ENCODE results near the gene AARS1.
A peak's percentile ranks its signal among the peaks of the same experiment; 100 is the strongest.
"Not testable (repeated sequence)": the region's sequence is repeated elsewhere in the genome, so short reads cannot be mapped to it uniquely, and the experiment has no call there.

AARS1 gene

DNA sequence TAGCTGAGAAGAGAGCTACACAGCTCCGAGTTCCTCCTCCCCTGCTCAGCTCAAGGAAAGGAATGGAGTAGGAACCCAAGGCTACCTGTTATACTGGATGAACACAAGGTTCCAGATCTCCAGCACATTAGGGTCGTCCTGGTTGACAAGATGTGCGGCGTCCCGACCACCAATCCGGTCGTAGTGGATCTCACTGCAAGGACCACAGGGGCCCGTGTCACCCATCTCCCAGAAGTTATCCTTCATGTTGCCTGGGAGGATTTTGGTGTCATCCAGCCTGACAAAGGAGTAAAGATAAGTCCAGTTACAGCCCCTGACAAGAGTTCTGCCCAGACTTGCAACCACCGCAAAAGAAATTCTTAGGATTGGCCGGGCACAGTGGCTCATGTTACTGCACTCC is 17.6 kb downstream of the AARS1 start:
- no peak for DNase-seq (ENCODE audit: low read depth in 2 of 2)

DNA sequence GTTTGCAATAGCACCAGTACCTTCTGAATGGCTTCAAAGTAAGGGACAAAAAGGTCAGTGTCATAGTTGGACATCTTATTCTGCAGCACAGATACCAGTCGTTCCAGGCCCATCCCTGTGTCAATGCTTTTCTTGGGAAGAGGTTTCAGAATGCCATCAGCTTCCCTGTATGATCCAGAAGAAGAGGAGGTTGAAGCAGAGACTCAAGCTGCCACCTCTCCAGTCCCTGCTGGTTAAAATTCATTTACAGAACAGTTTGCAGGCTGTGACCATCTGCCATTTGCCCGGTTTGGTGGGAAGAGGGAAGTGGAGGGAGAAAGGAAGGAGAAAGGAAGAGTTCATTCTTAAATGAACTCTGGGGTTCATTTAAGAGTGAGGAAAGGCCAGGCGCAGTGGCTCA is 19.1 kb downstream of the AARS1 start:
- DNase-seq (ENCODE audit: low read depth in 2 of 2) = no peak

DNA sequence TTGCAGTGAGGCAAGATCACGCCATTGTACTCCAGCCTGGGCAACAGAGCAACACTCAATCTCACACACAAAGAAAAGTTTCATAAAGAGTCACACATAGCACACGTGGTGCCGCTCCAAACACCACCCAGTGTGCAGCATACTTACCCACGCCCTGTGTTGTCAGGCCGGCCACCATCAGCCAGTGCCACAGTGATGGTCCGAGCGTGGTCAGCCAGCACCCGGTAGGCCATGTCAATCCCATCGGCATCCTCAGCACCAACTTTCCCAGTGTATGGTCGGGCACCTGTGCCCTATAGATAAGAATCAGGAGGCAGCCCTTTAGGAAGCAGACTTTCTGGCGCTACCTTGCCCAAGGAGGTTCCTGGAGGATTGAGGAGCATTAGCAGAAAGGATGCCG is 19.8 kb downstream of the AARS1 start:
- no peak for DNase-seq (ENCODE audit: low read depth in 2 of 2)

DNA sequence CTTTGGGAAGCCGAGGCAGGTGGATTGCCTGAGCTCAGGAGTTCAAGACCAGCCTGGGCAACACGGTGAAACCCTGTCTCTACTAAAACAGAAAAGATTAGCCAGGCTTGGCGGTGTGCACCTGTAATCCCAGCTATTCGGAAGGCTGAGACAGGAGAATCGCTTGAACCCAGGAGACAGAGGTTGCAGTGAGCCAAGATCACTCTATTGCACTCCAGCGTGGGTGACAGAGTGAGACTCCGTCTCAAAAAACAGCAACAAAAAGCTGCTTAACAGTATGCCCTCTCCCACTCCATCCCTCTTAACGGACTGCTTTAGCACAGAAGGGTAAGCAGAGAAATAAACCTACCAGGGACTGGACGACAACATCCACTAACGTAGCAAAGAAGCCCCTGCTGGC is 21.4 kb downstream of the AARS1 start:
- DNase-seq (ENCODE audit: low read depth in 2 of 2) = not testable (repeated sequence)

DNA sequence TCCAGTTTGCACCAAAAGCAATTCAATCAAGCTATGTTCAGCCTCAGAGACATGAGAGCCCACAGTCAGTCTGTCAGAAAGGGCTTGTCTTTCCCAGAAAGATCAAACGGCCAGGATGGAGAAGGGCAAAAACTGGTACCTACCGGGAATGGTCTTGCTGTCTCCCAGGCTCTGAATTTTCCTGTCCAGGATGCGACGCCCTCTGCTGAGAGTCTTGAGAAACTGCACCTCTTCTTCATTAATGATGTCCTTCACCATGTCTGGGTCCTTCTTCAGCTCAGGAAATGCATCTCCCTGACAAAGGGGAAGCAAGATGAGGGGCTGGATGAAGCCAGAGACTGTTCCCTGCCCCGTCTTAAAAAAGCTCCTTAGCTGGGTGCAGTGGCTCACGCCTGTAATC is 21.8 kb downstream of the AARS1 start:
- DNase-seq (ENCODE audit: low read depth in 2 of 2) = no peak

DNA sequence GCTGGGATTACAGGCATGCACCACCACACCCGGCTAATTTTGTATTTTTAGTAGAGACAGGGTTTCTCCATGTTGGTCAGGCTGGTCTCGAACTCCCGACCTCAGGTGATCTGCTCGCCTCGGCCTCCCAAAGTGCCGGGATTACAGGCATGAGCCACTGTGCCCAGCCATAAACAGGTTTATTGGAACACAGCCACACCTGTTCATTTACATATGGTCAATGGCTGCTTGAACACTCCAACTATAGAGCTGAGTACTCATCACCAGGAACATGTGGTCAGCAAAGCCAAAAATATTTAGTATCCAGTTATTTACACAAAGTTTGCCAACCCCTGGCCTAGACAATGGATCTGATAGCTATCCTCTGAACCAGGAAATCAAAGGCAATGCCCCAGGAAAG is 29.4 kb downstream of the AARS1 start:
- not testable (repeated sequence) for DNase-seq (ENCODE audit: low read depth in 2 of 2)

DNA sequence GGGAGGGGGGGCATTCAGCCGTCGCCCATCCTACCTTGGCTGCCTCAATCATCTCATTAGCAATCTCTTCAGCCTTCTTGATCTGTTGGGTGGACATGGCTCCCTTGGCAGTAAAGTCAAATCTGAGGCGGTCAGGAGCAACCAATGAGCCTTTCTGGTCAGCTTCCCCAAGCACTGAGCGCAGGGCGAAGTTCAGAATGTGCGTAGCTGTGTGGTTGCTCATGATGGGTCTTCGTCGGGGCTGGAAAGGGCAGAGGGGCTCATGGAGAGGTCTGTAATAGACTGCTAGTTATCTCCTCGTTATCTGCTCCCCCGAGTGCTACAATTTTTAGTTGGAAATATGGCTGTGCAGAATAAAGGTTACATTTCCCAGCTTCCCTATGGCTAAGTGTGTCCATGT is 30.4 kb downstream of the AARS1 start:
- DNase-seq (ENCODE audit: low read depth in 2 of 2) = no peak

DNA sequence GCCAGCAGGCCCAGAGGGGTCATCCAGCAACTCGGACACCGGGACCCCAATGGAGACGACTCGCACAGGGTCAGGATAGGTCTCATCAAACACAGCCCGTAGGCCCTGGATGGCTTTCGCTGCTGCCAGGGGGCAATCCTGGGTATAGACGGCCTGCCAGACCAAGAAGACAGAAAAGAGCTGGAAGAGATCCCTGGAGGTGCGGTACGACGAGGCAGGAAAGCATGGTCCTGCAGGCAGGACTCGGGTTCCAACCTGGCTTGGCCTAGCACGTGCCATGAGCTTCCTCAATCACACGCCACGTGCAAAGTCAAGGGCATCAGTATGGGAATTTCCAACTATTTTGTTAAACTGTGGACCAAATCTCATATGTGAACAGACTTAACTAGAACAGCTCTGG is 31.2 kb downstream of the AARS1 start:
- DNase-seq (ENCODE audit: low read depth in 2 of 2) = no peak

DNA sequence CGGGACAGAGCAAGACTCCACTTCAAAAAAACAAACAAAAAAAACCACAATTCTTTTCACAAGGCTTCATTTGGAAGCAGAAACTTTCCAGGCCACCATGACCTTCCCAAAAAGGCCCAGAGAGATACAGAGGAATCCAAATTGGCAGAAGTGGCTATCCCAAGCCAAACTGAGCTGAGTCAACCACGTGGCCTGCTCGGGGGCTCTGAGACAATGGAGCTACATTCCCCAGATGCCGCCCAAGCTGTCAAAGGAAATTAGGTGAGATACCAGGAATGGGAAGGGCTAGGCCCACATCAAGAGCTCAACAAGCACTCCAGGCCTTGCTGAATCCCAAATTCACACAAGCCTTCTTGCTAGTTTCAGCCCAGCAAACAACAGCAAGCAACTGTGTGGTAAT is 31.9 kb downstream of the AARS1 start:
- no peak for DNase-seq (ENCODE audit: low read depth in 2 of 2)

DNA sequence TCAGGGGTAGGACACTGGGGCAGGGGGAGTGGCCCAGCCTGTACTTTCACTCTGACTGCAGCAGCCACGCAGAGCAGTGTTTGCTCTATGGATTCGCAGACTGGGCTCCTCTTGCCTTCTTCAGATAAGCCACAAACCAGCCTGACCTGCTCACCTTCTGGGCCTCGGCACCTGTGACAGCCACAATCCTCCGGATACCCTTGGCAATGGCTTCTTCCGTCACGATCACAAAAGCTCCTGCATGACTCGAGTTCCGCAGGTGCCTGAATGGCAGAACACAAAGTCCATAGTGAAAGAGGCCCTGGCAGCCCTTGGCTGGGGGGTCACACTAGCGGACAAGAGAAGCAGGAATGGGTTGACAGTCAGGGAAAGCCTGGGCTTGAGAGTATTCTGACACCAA is 33.7 kb downstream of the AARS1 start:
- DNase-seq (ENCODE audit: low read depth in 2 of 2) = no peak

DNA sequence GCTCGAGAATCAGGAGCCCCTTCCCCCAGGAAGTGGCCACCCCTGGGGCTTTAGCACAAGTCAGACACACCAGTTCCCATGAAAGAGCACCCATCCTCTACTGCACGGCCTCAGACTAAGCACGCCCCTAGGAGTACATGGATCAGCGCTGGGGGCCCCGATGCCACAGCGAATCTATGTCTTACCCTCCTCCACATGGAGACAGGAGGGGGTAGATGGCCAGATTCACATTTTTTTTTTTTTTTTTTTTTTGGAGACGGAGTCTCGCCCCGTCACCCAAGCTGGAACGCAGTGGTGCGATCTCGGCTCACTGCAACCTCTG is 34.4 kb downstream of the AARS1 start:
- DNase-seq (ENCODE audit: low read depth in 2 of 2) = no peak

DNA sequence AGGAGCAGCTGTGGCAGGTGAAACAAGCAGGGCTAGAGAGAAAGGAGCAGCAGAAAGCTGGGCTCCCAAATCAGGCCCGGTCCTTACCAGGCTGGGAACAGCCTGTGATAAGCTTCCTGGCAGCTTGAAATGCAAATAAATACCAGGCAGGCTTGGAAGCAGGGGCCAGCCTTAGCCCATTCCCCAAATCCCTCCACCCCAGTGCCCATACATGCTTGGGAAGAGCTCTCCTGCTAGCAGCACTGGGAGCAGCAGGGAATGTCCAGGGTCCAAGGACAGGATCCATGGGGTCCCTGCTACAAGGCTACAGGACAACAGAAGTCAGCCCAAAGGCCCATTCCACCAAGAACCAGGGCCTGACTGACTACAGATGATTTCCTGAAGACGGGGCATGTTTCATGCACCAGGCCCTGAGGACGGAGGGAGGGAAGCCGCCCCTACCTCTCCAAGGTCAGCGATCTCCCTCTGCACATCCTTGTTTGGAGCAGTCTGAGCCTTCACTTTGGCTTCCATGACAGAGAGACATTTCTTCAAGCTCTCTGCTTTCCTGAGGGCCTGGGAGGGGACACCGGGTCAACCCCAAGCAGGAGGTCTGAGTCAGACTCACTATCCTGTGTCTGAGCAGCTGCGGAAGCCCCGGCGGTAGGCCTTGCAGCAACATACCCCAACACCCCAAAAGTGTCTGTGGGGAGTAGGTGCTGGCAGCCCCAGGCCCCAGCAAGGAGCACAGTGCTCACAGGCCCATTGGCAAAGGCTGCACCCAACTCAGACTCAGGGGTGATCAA is 34.9 kb downstream of the AARS1 start:
- DNase-seq (ENCODE audit: low read depth in 2 of 2) = no peak

DNA sequence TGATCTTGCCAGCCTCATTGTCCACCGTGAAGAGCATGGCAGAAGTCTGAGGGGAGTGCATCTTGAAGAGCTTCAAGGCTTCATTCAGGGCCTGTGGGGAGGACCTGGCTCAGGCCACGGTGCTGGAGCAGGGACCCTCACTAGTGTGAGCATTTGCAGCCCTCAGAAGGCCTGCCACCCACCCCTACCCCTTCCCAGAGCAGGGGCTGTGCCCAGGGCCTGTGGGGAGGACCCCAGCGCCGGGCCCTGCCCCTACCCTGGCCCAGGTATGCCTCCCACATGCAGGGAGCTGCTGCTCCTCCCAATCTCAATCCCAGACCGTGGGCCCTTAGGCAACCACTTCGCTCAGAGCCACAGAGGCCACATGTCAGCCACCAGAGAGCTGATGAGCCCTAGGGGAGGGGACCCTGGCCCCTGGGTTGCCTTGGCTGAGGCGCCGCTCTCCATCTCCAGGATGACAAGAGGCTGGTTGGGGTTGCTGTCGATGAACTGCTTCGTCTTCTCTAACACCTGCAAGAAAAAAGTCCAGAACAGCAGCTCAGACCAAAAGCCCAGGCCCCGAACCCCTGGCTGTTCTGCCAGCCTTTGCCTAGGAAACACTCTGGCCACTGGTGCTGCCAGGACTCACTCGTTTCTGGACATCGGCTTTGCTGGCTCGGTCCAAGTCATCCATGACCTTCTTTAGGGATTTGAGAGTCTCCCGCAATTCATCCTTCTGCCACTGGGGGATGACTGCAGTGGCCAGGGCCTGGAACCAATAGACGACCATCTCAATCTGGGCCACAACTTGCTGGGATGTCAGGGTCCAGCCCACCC is 35.8 kb downstream of the AARS1 start:
- DNase-seq (ENCODE audit: low read depth in 2 of 2) = no peak

DNA sequence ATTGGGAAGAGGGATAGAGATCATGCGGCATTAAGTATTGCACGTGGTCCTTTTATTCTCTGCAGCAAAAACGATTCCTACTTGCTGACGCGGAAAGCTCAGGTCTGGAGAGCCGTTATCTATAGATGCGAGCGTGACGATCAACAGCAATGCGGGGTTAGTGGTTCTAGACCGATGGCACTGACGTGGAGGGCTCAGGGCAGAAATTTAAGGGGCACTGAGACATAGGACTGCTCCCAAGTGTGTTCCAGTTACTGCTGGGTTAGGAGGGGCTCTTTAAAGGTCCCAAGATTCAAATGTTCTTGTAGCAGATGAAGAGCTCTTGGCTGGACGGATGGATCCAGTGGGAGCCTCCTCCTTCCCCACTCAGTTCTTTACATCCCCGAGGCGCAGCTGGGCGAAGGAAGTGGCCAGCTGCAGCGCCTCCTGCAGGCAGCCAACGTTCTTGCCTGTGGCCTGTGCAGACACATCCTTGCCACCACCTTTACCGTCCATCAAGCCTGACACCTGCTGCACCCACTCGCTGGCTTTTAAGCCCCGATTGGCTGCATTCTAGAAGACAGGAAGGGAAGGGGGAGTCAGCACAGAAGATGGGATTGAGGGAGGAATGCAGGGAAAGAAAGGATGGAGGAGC is 36.8 kb downstream of the AARS1 start:
- DNase-seq (ENCODE audit: low read depth in 2 of 2) = no peak

DNA sequence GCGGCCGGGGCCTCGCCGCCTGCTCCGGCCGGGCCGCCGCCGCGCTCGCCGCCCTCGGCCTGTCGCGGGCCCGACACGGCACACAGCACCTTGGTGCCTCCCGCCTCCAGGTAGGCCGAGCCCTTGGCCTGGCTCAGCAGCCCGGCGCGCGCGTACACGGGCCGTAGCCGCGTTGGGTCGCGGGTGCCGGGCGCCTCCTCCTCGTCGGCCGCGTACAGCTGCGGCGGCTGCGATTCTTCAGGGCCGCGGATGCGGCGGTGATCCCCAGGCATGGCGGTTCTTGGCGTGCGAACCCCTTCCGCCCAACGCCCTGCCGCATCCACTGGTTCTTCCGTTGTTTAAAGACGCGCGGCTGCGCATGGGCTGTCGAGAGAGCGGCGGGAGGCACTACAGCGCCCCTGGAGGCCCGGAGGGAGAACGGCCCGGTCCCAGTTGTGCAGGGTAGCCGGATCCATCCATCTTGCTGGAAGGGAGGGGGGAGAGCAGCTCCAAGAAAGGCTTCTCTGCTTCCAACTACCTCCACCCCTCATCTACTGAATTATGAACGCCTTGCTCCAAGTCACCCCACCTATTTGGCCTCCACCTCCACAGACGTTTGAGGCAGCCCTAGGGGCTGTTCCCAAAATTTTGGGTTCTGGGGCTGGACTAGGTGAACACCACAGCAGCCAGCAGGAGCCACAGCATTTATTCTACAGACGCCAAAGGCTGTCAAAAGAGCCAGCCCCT is 37.5 kb downstream of the AARS1 start, which contains the start of gene EXOSC6:
Gene EXOSC6, minus strand, starts transcription at position 312 of the 726 bp plus-strand sequence. Its CDS starts 40 bp downstream, at position 272.
- peak; percentile 81 to 88 for DNase-seq (ENCODE audit: low read depth in 2 of 2)

DNA sequence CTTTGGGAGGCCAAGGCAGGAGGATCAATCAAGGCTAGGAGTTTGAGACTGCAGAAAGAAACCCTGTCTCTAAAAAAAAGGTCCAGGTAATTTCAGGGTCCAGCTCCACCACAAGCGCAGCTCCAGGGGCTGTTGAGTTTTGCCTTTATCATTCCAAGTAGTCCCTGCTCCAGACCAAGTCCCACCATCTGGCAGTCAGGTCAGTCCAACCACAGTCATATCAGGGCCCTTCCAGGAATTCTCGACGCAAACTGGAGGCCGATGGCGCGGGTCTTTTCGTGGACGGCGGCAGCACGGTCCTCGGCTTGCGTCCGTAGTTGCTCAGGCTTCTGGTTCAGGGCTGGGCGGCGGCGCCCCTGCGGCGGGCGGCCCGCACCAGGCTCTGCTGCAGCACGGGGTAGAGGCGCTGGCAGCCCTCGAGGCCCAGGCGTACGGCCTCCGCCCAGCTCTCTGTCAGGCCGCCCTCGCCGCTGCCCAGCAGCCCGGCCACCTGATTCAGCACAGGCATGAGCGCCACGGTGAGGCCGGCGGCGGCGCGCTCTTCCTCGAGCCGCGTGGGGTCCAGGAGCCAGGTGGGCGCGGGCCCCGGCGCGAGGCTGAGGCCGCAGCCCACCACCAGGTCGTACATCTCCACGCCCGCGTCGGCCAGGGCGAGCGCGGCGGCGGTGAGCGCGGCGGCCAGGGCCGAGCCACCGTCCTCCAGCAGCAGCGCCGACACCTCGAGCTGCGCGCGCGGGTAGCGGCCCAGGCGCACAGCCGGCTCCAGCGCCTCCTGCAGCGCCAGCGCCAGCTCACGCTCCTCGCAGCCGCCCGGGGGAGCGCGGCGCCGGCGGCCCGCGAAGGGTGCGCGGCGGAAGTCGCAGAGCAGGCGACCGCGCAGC is 38.3 kb downstream of the AARS1 start:
- DNase-seq (ENCODE audit: low read depth in 2 of 2) = peak in 1 of 2 donors; percentile 27

DNA sequence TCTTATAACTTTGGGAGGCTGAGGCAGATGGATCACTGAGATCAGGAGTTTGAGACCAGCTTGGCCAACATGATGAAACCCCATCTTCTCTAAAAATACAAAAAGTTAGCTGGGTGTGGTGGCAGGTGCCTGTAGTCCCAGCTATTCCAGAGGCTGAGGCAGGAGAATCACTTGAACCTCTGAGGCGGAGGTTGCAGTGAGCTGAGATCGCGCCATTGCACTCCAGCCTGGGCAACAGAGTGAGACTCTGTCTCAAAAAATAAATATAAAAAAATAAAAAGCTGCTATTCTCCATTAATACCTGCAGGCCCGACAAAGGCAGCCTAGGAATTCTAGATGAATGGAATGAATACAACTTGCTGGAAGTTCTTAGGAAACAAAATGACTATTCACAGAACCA is 39.6 kb downstream of the AARS1 start:
- not testable (repeated sequence) for DNase-seq (ENCODE audit: low read depth in 2 of 2)

DNA sequence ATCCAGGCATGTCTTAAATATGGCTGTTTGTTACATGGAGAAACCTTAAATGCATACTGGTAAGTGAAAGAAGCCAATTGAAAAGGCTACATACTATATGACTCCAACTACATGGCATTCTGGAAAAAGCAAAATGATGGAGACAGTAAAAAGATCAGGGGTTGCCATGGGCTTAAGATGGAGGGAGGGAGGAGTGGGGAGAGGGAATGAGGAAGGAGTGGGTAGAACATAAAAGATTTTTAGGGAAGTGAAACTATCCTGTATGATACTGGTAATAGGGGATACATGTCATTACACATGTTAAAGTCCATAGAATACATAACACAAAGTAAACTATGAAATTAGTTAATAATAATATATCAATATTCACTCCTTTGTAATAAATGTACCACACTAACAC is 50.5 kb downstream of the AARS1 start:
- not testable (repeated sequence) for DNase-seq (ENCODE audit: low read depth in 2 of 2)

DNA sequence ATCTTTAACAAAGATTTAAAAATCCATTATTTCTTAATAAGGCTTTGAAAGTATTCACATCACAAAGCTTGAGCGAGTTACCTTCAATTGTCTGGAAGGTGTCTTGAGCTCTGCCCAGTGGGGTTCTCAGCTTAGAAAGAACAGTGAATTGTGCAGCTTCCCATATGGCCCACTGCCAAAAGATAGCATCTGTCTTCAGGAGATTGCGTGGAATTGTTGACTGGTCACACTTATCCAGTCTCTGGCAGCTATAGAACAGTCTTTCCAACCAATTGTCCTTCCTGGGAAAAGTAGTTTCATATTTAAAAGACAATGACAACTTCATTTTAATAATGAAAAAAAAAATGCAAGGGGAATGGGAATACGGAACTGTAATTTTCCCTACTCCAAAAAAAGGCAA is 57.5 kb downstream of the AARS1 start:
- DNase-seq (ENCODE audit: low read depth in 2 of 2) = not testable (repeated sequence)

DNA sequence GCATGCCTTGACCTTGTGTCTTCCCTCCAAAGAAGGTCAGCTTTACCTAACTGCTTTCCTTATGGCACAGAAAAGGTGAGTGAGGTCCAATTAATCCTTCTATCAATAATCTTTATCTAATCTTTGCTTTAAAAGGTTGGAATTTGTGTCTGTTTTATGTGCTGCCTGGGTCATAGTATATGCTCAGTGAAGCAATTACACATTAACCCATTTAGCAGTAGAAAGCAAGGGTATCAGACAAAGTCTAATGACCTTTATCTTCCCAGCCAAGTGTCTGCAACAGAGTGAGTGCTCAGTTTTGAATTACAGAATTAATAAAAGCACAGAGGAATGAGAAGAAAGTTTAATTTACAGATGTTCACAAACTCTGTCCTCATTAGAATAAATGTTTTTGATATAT is 63.3 kb downstream of the AARS1 start:
- not testable (repeated sequence) for DNase-seq (ENCODE audit: low read depth in 2 of 2)

DNA sequence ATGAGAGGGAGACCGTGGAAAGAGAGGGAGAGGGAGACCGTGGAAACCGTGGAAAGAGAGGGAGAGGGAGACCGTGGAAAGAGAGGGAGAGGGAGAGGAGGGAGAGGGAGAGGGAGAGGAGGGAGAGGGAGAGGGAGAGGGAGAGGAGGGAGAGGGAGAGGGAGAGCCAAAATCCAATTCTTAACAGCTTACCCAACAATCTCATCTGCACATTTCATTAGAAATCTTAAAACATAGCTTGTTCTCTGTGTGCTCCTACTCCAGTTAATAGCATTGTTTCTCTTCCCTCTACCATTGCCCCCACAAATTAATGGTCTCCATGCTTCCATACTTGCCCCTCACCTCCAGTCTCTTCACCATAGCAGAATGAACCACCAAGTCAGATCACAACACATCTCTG is 63.9 kb downstream of the AARS1 start:
- not testable (repeated sequence) for DNase-seq (ENCODE audit: low read depth in 2 of 2)
